NCI-H510A treated with DMSO at 0.1 percent for 48 hours (cell line): ENCODE measurements around the gene DEFB127.
"Not testable (repeated sequence)": the region's sequence is repeated elsewhere in the genome, so short reads cannot be mapped to it uniquely, and the experiment has no call there.

Experiments
- DNase-seq: peaks from one replicate; lab custom pipeline; 2025; lab: John Stamatoyannopoulos, UW

DEFB127 gene

GRCh38 chr20:157154-157553 lies at the start of gene DEFB127:
DEFB127 (plus strand) TSS chr20:157454; CDS start chr20:157545, 91 bp downstream.
- no peak for DNase-seq

DNA sequence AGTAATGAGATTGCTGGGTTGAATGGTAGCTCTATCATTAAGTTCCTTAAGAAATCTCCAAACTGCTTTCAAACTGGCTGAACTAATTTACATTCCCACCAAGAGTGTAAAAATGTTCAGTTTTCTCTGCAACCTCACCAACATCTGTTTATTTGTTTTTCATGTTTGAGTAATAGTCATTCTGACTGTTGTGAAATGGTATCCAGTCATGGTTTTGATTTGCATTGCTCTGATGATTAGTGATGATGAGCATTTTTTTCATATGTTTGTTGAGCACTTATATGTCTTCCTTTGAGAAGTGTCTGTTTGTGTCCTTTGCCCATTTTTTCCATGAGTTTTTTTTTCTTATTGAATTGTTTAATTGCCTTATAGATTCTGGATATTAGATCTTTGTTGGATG lies 44.9 kb upstream of the DEFB127 start:
- DNase-seq, result no peak

DNA sequence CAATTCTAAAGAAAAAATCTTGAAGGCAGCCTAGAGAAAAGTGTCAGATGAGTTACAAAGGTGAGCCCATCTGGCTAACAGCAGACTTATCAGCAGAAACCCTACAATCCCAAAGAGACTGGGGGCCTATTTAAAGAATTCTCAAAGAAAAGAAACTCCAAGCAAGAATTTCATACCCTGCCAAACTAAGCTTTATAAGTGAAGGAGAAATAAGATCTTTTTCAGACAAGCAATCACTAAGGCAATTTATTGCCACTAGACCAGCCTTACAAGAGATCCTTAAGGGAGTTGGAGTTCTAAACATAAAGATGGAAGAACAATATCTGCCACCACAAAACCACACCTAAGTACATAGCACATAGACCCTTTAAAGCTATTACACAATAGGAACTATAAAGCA lies 39.7 kb upstream of the DEFB127 start:
- no peak for DNase-seq

DNA sequence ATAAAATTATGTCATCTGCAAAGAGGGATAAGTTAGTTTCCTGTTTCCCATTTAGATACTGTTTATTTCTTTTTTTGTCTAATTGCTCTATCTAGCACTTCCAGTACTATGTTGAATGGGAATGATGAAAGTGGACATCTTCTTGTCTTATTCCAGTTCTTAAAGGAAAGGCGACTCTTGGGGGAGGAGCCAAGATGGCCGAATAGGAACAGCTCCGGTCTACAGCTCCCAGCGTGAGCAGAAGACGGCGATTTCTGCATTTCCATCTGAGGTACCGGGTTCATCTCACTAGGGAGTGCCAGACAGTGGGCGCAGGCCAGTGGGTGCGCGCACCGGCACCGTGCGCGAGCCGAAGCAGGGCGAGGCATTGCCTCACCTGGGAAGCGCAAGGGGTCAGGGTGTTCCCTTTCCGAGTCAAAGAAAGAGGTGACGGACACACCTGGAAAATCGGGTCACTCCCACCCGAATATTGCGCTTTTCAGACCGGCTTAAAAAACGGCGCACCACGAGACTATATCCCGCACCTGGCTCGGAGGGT lies 27.4 kb upstream of the DEFB127 start:
- not testable (repeated sequence) for DNase-seq

DNA sequence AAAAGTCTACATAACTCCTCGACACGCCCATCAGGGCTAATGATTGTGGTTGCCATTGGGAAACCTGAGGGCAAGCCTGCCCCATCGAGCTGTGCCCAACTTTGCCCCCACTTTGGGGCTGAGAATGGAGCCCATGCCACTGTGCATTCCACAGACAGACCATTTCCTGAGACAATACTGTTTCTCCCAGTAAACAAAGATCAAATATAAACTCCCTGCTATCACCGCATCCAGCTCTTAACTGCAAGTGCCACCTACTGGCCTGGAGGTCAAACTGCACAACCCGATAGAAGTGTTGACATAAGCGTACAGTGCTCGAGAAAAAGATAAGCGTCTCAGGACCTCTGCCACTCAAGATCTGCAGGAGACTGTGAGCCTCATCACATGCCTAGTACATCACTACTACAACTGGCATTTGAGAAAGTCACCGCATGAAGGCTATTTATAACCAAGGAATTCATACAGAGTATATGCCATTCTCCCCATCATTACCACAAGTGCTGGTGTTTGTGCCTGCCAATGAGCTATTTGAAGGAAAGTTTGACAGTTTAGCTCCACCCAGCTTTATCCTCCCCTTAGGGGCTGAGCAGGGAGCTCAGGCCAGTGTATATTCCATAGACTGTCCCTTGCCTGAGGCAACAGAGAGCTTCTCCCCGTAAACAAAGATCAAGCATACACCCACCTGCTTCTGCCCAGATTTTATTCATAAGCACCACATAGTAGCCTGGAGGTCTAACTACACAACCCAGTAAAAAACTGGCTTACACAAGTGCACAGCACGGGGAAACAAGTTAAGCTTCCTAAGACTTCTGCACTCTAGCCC lies 19.4 kb upstream of the DEFB127 start:
- no peak for DNase-seq

- no peak for DNase-seq
These were observed 15.0 kb upstream of the DEFB127 start, which contains the start of gene DEFB126 for GRCh38 chr20:142290-142689. DEFB126 (plus strand) TSS chr20:142590; CDS start chr20:142629, 39 bp downstream.

- DNase-seq, result no peak
These were observed 11.4 kb upstream of the DEFB127 start for GRCh38 chr20:145877-146276.

- no peak for DNase-seq
These were observed 5.1 kb upstream of the DEFB127 start for GRCh38 chr20:152131-152530.

DNA sequence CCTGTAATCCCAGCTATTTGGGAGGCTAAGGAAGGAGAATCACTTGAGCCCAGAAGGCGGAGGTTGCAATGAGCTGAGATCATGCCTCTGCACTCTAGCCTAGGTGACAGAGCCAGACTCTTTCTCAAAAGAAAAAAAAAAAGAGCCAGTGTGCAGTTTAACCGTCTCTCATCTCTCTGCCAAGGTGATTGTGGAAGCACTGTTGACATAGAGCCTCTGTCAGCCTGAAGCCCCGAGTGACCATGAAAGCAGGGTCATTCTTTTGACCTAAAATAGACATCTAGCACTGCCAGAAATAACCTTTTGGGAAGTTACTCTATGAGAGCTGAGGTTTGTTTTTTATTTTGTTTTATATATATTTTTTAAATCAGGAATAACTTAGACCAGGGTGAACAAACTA lies 7.4 kb downstream of the DEFB127 start:
- no peak for DNase-seq

DNA sequence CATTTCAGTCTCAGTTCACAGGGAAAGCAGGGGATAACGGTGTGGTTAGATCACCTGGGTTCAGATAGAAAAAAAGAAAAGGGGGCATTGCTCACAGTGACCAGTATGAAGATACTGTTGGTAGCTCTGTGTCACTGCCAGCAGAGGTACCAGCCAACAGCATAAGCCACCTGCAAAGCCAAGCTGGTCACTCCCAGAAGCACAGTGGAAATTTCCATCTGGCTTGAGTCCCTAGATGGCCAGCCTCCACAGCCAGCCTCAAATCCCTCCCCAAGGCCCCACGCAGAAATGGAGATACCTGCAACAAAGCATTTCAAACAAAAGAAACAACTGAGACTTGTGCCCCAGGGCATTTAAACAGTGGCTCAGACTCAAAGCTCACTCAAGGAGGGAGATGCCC lies 11.6 kb downstream of the DEFB127 start:
- no peak for DNase-seq

DNA sequence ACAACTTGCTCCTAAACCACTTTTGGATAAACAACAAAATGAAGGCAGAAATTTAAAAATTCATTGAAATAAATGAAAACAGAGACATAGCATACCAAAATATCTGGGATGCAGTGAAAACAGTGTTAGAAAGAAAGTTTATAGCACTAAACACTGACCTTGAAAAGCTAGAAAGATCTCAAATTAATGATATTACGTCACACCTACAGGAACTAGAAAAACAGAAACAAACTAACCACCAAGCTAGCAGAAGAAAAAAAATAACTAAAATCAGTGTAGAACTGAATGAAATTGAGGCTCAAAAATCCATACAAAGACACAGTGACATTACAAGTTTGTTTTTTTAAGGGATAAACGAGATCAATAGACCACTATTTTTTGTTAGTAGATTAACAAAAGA lies 27.0 kb downstream of the DEFB127 start:
- DNase-seq, result no peak

- no peak for DNase-seq
These were observed 30.5 kb downstream of the DEFB127 start for GRCh38 chr20:187733-188132.

GRCh38 chr20:189611-190010 lies 32.4 kb downstream of the DEFB127 start, which contains the start of gene DEFB128:
DEFB128 (minus strand) TSS chr20:189711; CDS start chr20:189623, 88 bp downstream.
- no peak for DNase-seq

- no peak for DNase-seq
These were observed 41.0 kb downstream of the DEFB127 start for GRCh38 chr20:198225-198624.

- DNase-seq, result no peak
These were observed 42.7 kb downstream of the DEFB127 start for GRCh38 chr20:199996-200395.

DNA sequence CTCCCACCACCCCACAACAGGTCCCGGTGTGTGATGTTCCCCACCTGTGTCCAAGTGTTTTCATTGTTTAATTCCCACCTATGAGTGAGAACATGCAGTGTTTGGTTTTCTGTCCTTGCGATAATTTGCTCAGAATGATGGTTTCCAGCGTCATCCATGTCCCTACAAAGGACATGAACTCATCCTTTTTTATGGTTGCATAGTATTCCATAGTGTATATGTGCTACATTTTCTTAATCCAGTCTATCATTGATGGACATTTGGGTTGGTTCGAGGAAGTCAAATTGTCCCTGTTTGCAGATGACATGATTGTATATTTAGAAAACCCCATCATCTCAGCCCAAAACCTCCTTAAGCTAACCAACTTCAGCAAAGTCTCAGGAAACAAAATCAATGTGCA lies 46.4 kb downstream of the DEFB127 start:
- DNase-seq, result not testable (repeated sequence)
